HCT116 (cell line): ENCODE measurements around the gene IFT122. TPM values are rescaled to one million over a fixed set of nuclear protein-coding genes. Genes with fewer than 3 reads are reported as not detected.

Source experiments
- ATAC-seq: fragments of 200-7000 bp; cut with Tn5 transposase; 2 replicates; pipeline ENCODE4 v1.9.1; 2020; ENCODE audit warnings: mild to moderate bottlenecking, moderate library complexity
- BruUV-seq: library from RNA; stranded (reverse); fragments of 400-500 nt; replicated peaks from 2 replicates; lab custom pipeline; 2021; lab: Mats Ljungman, UMichigan
- CTCF ChIA-PET: fragments of 300-600 bp; sonication (Branson Sonifier 250); formaldehyde crosslinking; loops from one replicate; lab custom pipeline; 2021; ENCODE audit warnings: antibody characterized with exemption; lab: Charles Lee
- POLR2A ChIA-PET: fragments of 300-600, 350-600 bp; sonication (Branson Sonifier 250); formaldehyde crosslinking; loops from one replicate; lab custom pipeline; 2021; ENCODE audit warnings: antibody characterized with exemption; lab: Charles Lee
- RAD21 ChIA-PET, 2 experiments: fragments of 300-600 bp; sonication (Branson Sonifier 250); formaldehyde crosslinking; loops; one replicate each; lab custom pipeline; 2023; ENCODE audit warnings: low total read pairs in 2 of 2; ENCODE audit not compliant: uncharacterized antibody in 2 of 2, unreplicated experiment in 2 of 2, low non-redundant PET in 1 of 2; lab: Charles Lee
- DNase-seq: peaks from one replicate; pipeline ENCODE4 v3.0.0-alpha.2; 2010; ENCODE audit warnings: low read depth, low spot score
- H2AFZ ChIP-seq: fragments of 200-600 bp; shearing (Covaris generic), sonication (generic); 2 replicates; pipeline ENCODE4 v1.6.1; 2017; ENCODE audit warnings: low read depth, mixed run types, mixed read lengths, antibody characterized with exemption, low read length; ENCODE audit not compliant: poor library complexity, severe bottlenecking
- H3K27ac ChIP-seq: 2 replicates; pipeline ENCODE4 v1.5.1; 2012; ENCODE audit warnings: low read depth, low read length
- H3K27me3 ChIP-seq: fragments of 200-600 bp; sonication (generic); 2 replicates; pipeline ENCODE4 v1.6.1; 2016; ENCODE audit warnings: mixed run types, low read length, mixed read lengths; ENCODE audit not compliant: insufficient read depth
- H3K36me3 ChIP-seq, 2 experiments: fragments of 200-500 bp in 1 of 2; fragments of 200-600 bp in 1 of 2; sonication (Bioruptor generic) in 1 of 2; sonication (generic) in 1 of 2; 2 replicates each; pipeline versions ENCODE4 v1.5.1 to v1.6.1; 2014 to 2016; ENCODE audit warnings: low read length in 2 of 2, inconsistent platforms in 1 of 2, mixed read lengths in 1 of 2, mixed run types in 1 of 2; ENCODE audit not compliant: insufficient read depth in 2 of 2, control insufficient read depth in 1 of 2
- H3K4me1 ChIP-seq, 2 experiments: fragments of 200-600 bp in 1 of 2; sonication (generic) in 1 of 2; 2 replicates each; pipeline versions ENCODE4 v1.5.1 to v1.6.1; 2012 to 2017; ENCODE audit warnings: low read length in 2 of 2, inconsistent platforms in 1 of 2, mild to moderate bottlenecking in 1 of 2, mixed read lengths in 1 of 2, mixed run types in 1 of 2, moderate library complexity in 1 of 2; ENCODE audit not compliant: insufficient read depth in 2 of 2, control insufficient read depth in 1 of 2
- H3K4me2 ChIP-seq: fragments of 200-600 bp; sonication (generic); 2 replicates; pipeline ENCODE4 v1.6.1; 2017; ENCODE audit warnings: mixed run types, low read length, mixed read lengths
- H3K4me3 ChIP-seq, 2 experiments: fragments of 200-600 bp in 1 of 2; sonication (generic) in 1 of 2; replicated peaks in 1 of 2; 2 replicates each; pipeline ENCODE4 v1.5.1; 2011 to 2016; ENCODE audit warnings: low read length in 2 of 2, control low read depth in 1 of 2, low read depth in 1 of 2, mild to moderate bottlenecking in 1 of 2, mixed read lengths in 1 of 2, mixed run types in 1 of 2
- H3K79me2 ChIP-seq: fragments of 200-600 bp; sonication (generic); 2 replicates; pipeline ENCODE4 v1.6.1; 2017; ENCODE audit warnings: mild to moderate bottlenecking, mixed run types, low read length, moderate library complexity, mixed read lengths; ENCODE audit not compliant: insufficient read depth
- H3K9ac ChIP-seq: fragments of 200-600 bp; sonication (generic); 2 replicates; pipeline ENCODE4 v1.6.1; 2016; ENCODE audit warnings: low read length, mixed read lengths
- H3K9me2 ChIP-seq: fragments of 200-600 bp; sonication (generic), shearing (Covaris generic); 2 replicates; pipeline ENCODE4 v1.6.1; 2017; ENCODE audit warnings: mixed run types, mild to moderate bottlenecking, moderate library complexity; ENCODE audit not compliant: insufficient read depth
- H3K9me3 ChIP-seq, 2 experiments: fragments of 200-500 bp in 1 of 2; fragments of 200-600 bp in 1 of 2; sonication (Bioruptor generic) in 1 of 2; sonication (generic) in 1 of 2; 2 replicates each; pipeline ENCODE4 v1.6.1; 2014 to 2017; ENCODE audit warnings: low read length in 2 of 2, mixed read lengths in 2 of 2, inconsistent platforms in 1 of 2, low read depth in 1 of 2, mild to moderate bottlenecking in 1 of 2, mixed run types in 1 of 2, moderate library complexity in 1 of 2; ENCODE audit not compliant: control insufficient read depth in 1 of 2, insufficient read depth in 1 of 2
- H4K20me1 ChIP-seq: fragments of 200-600 bp; sonication (generic), shearing (Covaris generic); 2 replicates; pipeline ENCODE4 v1.6.1; 2017; ENCODE audit warnings: mixed run types, mild to moderate bottlenecking, moderate library complexity; ENCODE audit not compliant: insufficient read depth
- CTCF ChIP-seq, 3 experiments: fragments of 200-600 bp in 1 of 3; sonication (generic) in 1 of 3; IDR thresholded peaks in 2 of 3; conservative IDR thresholded peaks in 1 of 3; 2 replicates each; pipeline ENCODE4 v1.5.1; 2012 to 2017; ENCODE audit warnings: low read depth in 2 of 3, low read length in 2 of 3, antibody characterized with exemption in 1 of 3, borderline replicate concordance in 1 of 3, control low read depth in 1 of 3, mild to moderate bottlenecking in 1 of 3, mixed read lengths in 1 of 3, mixed run types in 1 of 3, moderate library complexity in 1 of 3; ENCODE audit not compliant: insufficient read depth in 1 of 3
- MAX ChIP-seq: IDR thresholded peaks from 2 replicates; pipeline ENCODE4 v1.6.1; 2012
- POLR2A ChIP-seq: IDR thresholded peaks from 2 replicates; pipeline ENCODE4 v1.7.0; 2011; ENCODE audit warnings: borderline replicate concordance; ENCODE audit not compliant: insufficient read depth, insufficient read length; ENCODE audit errors: extremely low read depth
- ZNF274 ChIP-seq: fragments of 200-500 bp; sonication (Bioruptor generic); IDR thresholded peaks from 2 replicates; pipeline ENCODE4 v1.6.1; 2014; ENCODE audit warnings: mild to moderate bottlenecking, low read depth, low read length, inconsistent platforms
- intact Hi-C: fragments of 100-400 bp; cut with micrococcal nuclease; formaldehyde crosslinking; loops from 2 replicates; pipeline ENCODE4 v1.10.0; 2022
- total RNA-seq: library from RNA; stranded (reverse); gene quantifications from one replicate; pipeline ENCODE4 v1.2.1, GENCODE V29; 2021; ENCODE audit not compliant: unreplicated experiment

The IFT122 gene
- total RNA-seq, 1 experiment from 2014 or later = 21.4 TPM

- no peak for TF ChIP-seq ZNF274
These were observed 680 bp downstream of the IFT122 start (continued) for GRCh38 chr3:129440618-129441190.

GRCh38 chr3:129441215-129441614, 1.2 kb downstream of the IFT122 start:
- no peak for ATAC-seq
- ChIA-PET CTCF (no interaction called here), RAD21 (no interaction called here), POLR2A (interaction anchor here (1.4 kb wide), 1 partner anchor 125 kb away, joined by 4 read pairs; a partner anchor contains a TSS)
- Histone ChIP-seq H3K4me2 (peak overlapping the region; percentile 87), H3K9ac (peak overlapping the region; percentile 93), H4K20me1 (no peaks in the 10 kb centered on the region), H3K27me3 (no peaks in the 10 kb centered on the region), H3K9me2 (no peaks in the 10 kb centered on the region), H3K36me3 (peaks cover 10 to 15% of the 10 kb centered on the region in 2 experiments), H3K4me3 (peak overlapping the region; percentile 90 to 99), H3K79me2 (peaks cover 42% of the 10 kb centered on the region), H3K4me1 (peaks cover 9 to 18% of the 10 kb centered on the region in 2 experiments; a peak in 3 of 4 replicates), H2AFZ (no peak overlapping the region), H3K9me3 (no peaks in the 10 kb centered on the region), H3K27ac (peak overlapping the region; percentile 85; the same call in 1 of the 2 replicates)
- TF ChIP-seq MAX (no peak), POLR2A (no peak), CTCF (IDR thresholded peaks at IDR 0.05 in 2 of 3, conservative IDR thresholded peaks at IDR 0.05 in 1 of 3; ENCODE audit: borderline replicate concordance in 1 of 3, insufficient read depth in 1 of 3, low read depth in 2 of 3, low read length in 2 of 3) (no peak), ZNF274 (no peak)
- intact Hi-C loops = no loop called here
- DNase-seq = no peak
- no TSS peak for BruUV-seq
